GM12865 (cell line): ENCODE measurements around the gene ADARB1.

Experiments used
- DNase-seq: peaks from one replicate; pipeline ENCODE4 v3.0.0; 2010; ENCODE audit warnings: low read depth
- H3K4me3 ChIP-seq: 2 replicates; pipeline ENCODE4 v1.5.1; 2011; ENCODE audit warnings: mild to moderate bottlenecking, low read depth, low read length, control low read depth
- CTCF ChIP-seq: IDR thresholded peaks from 2 replicates; pipeline ENCODE4 v1.5.1; 2011; ENCODE audit warnings: low read length, control low read depth, low read depth, inconsistent platforms; ENCODE audit not compliant: insufficient read depth; ENCODE audit errors: missing control alignments

ADARB1 gene

GRCh38 chr21:45078877-45079281, 4.5 kb downstream of the ADARB1 start:
- peak; percentile 18 for DNase-seq
- no peak for TF ChIP-seq CTCF
- no peak overlapping the region for H3K4me3 ChIP-seq

GRCh38 chr21:45079351-45079750, 5.0 kb downstream of the ADARB1 start:
- DNase-seq: no peak
- no peak for TF ChIP-seq CTCF
- no peak overlapping the region for H3K4me3 ChIP-seq

- no peak for DNase-seq
- TF ChIP-seq CTCF: no peak
- no peak overlapping the region for H3K4me3 ChIP-seq
Measured at GRCh38 chr21:45080232-45080631, 5.9 kb downstream of the ADARB1 start.

GRCh38 chr21:45080639-45081414, 6.4 kb downstream of the ADARB1 start:
- TF ChIP-seq CTCF: no peak
- no peak for DNase-seq
- H3K4me3 ChIP-seq: no peak overlapping the region

- no peak for DNase-seq
- no peak for TF ChIP-seq CTCF
- H3K4me3 ChIP-seq: no peak overlapping the region
Measured at GRCh38 chr21:45081636-45082035, 7.3 kb downstream of the ADARB1 start.

GRCh38 chr21:45082736-45083135, 8.4 kb downstream of the ADARB1 start:
- H3K4me3 ChIP-seq: no peak overlapping the region
- TF ChIP-seq CTCF: no peak
- DNase-seq: no peak

- no peak for DNase-seq
- TF ChIP-seq CTCF: no peak
- H3K4me3 ChIP-seq: no peak overlapping the region
Measured at GRCh38 chr21:45084121-45084520, 9.7 kb downstream of the ADARB1 start.
